Stomach smooth muscle (tissue), 2 donors: ENCODE results near the gene ATP10B.

Experiments used
- H3K27ac ChIP-seq: one replicate; pipeline ENCODE4 v1.7.0; 2013; ENCODE audit warnings: mild to moderate bottlenecking, low read length, inconsistent platforms
- H3K27me3 ChIP-seq, 2 donors: one replicate each; pipeline ENCODE4 v1.7.0; 2013; ENCODE audit warnings: low read length in 2 of 2; ENCODE audit not compliant: insufficient read depth in 2 of 2, control insufficient read depth in 1 of 2
- H3K36me3 ChIP-seq, 2 donors: one replicate each; pipeline ENCODE4 v1.7.0; 2013; ENCODE audit warnings: low read length in 2 of 2; ENCODE audit not compliant: control insufficient read depth in 2 of 2, insufficient read depth in 2 of 2
- H3K4me1 ChIP-seq: one replicate; pipeline ENCODE4 v1.7.0; 2013; ENCODE audit warnings: low read length; ENCODE audit not compliant: control insufficient read depth, insufficient read depth
- H3K4me3 ChIP-seq, 2 donors: one replicate each; pipeline ENCODE4 v1.7.0; 2013; ENCODE audit warnings: low read length in 2 of 2
- H3K9ac ChIP-seq, 2 donors: one replicate each; pipeline ENCODE4 v1.7.0; 2013; ENCODE audit warnings: low read length in 2 of 2, mild to moderate bottlenecking in 1 of 2
- H3K9me3 ChIP-seq, 2 donors: one replicate each; pipeline ENCODE4 v1.7.0; 2013; ENCODE audit warnings: low read length in 2 of 2; ENCODE audit not compliant: control insufficient read depth in 2 of 2
- donor health status: healthy.
- donor health status: Pancreatic carcinoma.

The ATP10B gene

GRCh38 chr5:160514866-160515265 lies 337.1 kb downstream of the ATP10B start:
- H3K27me3 ChIP-seq, result peaks cover 0 to 4% of the 10 kb centered on the region in 2 donors
- no peak overlapping the region for H3K4me3 ChIP-seq
- peaks cover 0 to 5% of the 10 kb centered on the region in 2 donors for H3K9me3 ChIP-seq
- no peak overlapping the region for H3K27ac ChIP-seq
- no peaks in the 10 kb centered on the region for H3K4me1 ChIP-seq
- H3K36me3 ChIP-seq, result no peaks in the 10 kb centered on the region
- H3K9ac ChIP-seq, result no peak overlapping the region

- Histone ChIP-seq H3K4me3 (no peak overlapping the region), H3K4me1 (no peaks in the 10 kb centered on the region), H3K27me3 (peaks cover 0 to 4% of the 10 kb centered on the region in 2 donors), H3K27ac (no peak overlapping the region), H3K9me3 (peaks cover 0 to 5% of the 10 kb centered on the region in 2 donors), H3K36me3 (no peaks in the 10 kb centered on the region), H3K9ac (no peak overlapping the region)
These were observed 337.8 kb downstream of the ATP10B start for GRCh38 chr5:160514191-160514590.

- Histone ChIP-seq H3K27ac (no peak overlapping the region), H3K9me3 (peaks cover 0 to 5% of the 10 kb centered on the region in 2 donors), H3K36me3 (no peaks in the 10 kb centered on the region), H3K4me3 (no peak overlapping the region), H3K9ac (no peak overlapping the region), H3K4me1 (no peaks in the 10 kb centered on the region), H3K27me3 (peaks cover 0 to 4% of the 10 kb centered on the region in 2 donors)
These were observed 338.5 kb downstream of the ATP10B start for GRCh38 chr5:160513485-160513884.
